Neural crest cell (in vitro differentiated cells): ENCODE data around the gene GMPPA. TPM values are rescaled to one million over a fixed set of nuclear protein-coding genes. Genes with fewer than 3 reads are reported as not detected.

Experiments
- DNase-seq: peaks from one replicate; pipeline ENCODE4 v3.0.0; 2021; ENCODE audit warnings: low read depth, mixed read lengths, low spot score
- H3K27ac Mint-ChIP-seq: one replicate; pipeline ENCODE4 v1.8.0; 2021; ENCODE audit warnings: mild to moderate bottlenecking, mixed read lengths; ENCODE audit not compliant: unreplicated experiment
- H3K27me3 Mint-ChIP-seq: 2 replicates; pipeline ENCODE4 v1.8.0; 2021; ENCODE audit warnings: low read depth, mild to moderate bottlenecking, mixed read lengths
- H3K36me3 Mint-ChIP-seq: 2 replicates; pipeline ENCODE4 v1.8.0; 2021; ENCODE audit warnings: low read depth, mild to moderate bottlenecking, mixed read lengths
- H3K4me1 Mint-ChIP-seq: 2 replicates; pipeline ENCODE4 v1.8.0; 2021; ENCODE audit warnings: mixed read lengths
- H3K4me3 Mint-ChIP-seq: one replicate; pipeline ENCODE4 v1.8.0; 2021; ENCODE audit warnings: mild to moderate bottlenecking, mixed read lengths
- H3K9me3 Mint-ChIP-seq: 2 replicates; pipeline ENCODE4 v1.8.0; 2021; ENCODE audit warnings: mixed read lengths
- total RNA-seq: library from RNA; stranded (reverse); gene quantifications from 2 replicates; pipeline ENCODE4 v1.2.1, GENCODE V29; 2021
- TF ChIP-seq, protein P1 (sequence below): fragments of 200-600 bp; sonication (generic); conservative IDR thresholded peaks from 2 replicates; pipeline ENCODE4 v1.5.0; 2021; ENCODE audit warnings: antibody characterized with exemption, mild to moderate bottlenecking

The GMPPA gene
- total RNA-seq, 1 donor from 2014 or later = 26.1 TPM

GRCh38 chr2:219536967-219537366 is 38.3 kb downstream of the GMPPA start:
- H3K36me3 Mint-ChIP-seq = no peaks in the 10 kb centered on the region
- H3K4me1 Mint-ChIP-seq = peaks cover 27% of the 10 kb centered on the region
- no peak overlapping the region for H3K27ac Mint-ChIP-seq
- peak overlapping the region; percentile 71 for H3K4me3 Mint-ChIP-seq
- DNase-seq = no peak
- H3K27me3 Mint-ChIP-seq = peaks cover 12% of the 10 kb centered on the region
- H3K9me3 Mint-ChIP-seq = no peaks in the 10 kb centered on the region
- TF ChIP-seq, protein P1, sequence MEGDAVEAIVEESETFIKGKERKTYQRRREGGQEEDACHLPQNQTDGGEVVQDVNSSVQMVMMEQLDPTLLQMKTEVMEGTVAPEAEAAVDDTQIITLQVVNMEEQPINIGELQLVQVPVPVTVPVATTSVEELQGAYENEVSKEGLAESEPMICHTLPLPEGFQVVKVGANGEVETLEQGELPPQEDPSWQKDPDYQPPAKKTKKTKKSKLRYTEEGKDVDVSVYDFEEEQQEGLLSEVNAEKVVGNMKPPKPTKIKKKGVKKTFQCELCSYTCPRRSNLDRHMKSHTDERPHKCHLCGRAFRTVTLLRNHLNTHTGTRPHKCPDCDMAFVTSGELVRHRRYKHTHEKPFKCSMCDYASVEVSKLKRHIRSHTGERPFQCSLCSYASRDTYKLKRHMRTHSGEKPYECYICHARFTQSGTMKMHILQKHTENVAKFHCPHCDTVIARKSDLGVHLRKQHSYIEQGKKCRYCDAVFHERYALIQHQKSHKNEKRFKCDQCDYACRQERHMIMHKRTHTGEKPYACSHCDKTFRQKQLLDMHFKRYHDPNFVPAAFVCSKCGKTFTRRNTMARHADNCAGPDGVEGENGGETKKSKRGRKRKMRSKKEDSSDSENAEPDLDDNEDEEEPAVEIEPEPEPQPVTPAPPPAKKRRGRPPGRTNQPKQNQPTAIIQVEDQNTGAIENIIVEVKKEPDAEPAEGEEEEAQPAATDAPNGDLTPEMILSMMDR = no peak

GRCh38 chr2:219537657-219538488 is 39.2 kb downstream of the GMPPA start:
- H3K36me3 Mint-ChIP-seq = no peaks in the 10 kb centered on the region
- peaks cover 9% of the 10 kb centered on the region for H3K27me3 Mint-ChIP-seq
- TF ChIP-seq, protein P1 = no peak
- H3K9me3 Mint-ChIP-seq = no peaks in the 10 kb centered on the region
- H3K4me3 Mint-ChIP-seq = peak overlapping the region; percentile 71
- peak overlapping the region; percentile 88 for H3K27ac Mint-ChIP-seq
- no peak for DNase-seq
- peaks cover 37% of the 10 kb centered on the region for H3K4me1 Mint-ChIP-seq

DNA sequence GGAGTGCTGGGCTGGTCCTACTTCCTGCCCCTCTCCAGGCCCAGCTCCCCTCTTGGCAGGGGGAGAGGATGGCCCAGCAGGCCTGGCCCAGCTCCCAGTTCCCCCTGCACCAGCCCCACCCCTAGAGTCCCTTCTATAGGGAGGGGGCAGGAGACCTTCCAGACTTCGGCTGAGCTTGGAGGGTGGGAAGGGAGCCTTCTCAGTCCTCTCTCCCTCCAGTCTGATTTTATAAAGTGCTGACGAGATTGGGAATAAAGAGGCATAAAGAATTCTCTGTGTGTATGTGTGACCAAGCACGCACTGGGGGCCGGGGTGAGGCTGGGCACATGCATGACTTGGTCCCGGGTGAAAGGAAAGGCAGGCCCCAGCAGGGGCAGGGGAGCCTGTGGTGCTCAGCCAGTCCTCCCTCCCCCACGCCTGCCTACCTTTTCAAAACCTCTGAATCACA is 39.8 kb downstream of the GMPPA start:
- peaks cover 5% of the 10 kb centered on the region for H3K27me3 Mint-ChIP-seq
- no peak for DNase-seq
- peaks cover 38% of the 10 kb centered on the region for H3K4me1 Mint-ChIP-seq
- H3K36me3 Mint-ChIP-seq = no peaks in the 10 kb centered on the region
- TF ChIP-seq, protein P1 = no peak
- peak overlapping the region; percentile 75 for H3K27ac Mint-ChIP-seq
- H3K9me3 Mint-ChIP-seq = no peaks in the 10 kb centered on the region
- H3K4me3 Mint-ChIP-seq = peak overlapping the region; percentile 62

GRCh38 chr2:219538956-219539788 is 40.5 kb downstream of the GMPPA start:
- DNase-seq = no peak
- H3K4me3 Mint-ChIP-seq = peak overlapping the region; percentile 62
- peak overlapping the region; percentile 75 for H3K27ac Mint-ChIP-seq
- TF ChIP-seq, protein P1 = no peak
- no peaks in the 10 kb centered on the region for H3K36me3 Mint-ChIP-seq
- H3K4me1 Mint-ChIP-seq = peaks cover 39% of the 10 kb centered on the region
- H3K27me3 Mint-ChIP-seq = peaks cover 2% of the 10 kb centered on the region
- H3K9me3 Mint-ChIP-seq = no peaks in the 10 kb centered on the region

DNA sequence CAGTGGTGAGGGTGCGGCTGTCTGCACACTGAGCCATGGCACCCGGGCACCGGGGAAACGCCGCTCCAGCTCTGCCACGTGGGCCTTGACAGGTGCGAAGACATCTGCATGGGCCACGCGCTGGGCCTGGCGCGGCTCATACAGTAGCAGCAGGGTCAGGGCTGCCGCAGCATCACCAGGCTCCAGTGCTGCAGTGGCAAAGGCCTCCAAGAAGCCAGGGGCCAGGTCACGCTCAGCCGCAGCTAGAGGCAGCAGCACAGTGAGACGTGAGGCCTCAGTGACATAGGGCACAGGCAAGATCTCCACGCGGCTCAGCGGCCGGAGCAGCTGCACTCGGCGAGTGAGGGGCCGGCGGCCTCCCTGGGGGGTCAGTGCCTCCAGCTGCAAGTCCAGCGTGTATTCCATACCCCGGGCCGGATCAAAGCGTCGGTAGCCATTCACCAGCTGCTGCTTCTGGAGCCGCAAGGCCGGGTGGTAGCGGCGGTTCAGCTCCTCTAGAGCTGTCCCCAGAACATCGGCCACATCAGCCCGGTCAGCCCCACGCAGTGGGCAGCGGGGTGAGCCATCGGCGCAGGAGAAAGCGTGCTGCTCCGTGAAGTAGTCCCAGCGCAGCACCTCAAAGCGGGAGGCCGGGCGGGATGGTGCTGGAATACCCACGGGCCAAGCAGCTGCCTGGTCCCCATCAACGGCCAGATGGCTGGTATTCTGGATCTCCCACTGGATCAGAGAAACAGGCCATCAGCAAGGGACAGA is 41.4 kb downstream of the GMPPA start:
- no peaks in the 10 kb centered on the region for H3K9me3 Mint-ChIP-seq
- H3K27me3 Mint-ChIP-seq = peaks cover 2% of the 10 kb centered on the region
- peak overlapping the region; percentile 66 for H3K4me3 Mint-ChIP-seq
- DNase-seq = no peak
- H3K4me1 Mint-ChIP-seq = peaks cover 48% of the 10 kb centered on the region
- TF ChIP-seq, protein P1 = no peak
- H3K27ac Mint-ChIP-seq = no peak overlapping the region
- H3K36me3 Mint-ChIP-seq = no peaks in the 10 kb centered on the region
